Non-pigmented ciliary epithelial cell (primary cell): ENCODE measurements around the gene CC2D1A.

Experiments
- DNase-seq: peaks from one replicate; pipeline ENCODE4 v3.0.0-alpha.2; 2010; ENCODE audit warnings: low read depth

The CC2D1A gene

DNA sequence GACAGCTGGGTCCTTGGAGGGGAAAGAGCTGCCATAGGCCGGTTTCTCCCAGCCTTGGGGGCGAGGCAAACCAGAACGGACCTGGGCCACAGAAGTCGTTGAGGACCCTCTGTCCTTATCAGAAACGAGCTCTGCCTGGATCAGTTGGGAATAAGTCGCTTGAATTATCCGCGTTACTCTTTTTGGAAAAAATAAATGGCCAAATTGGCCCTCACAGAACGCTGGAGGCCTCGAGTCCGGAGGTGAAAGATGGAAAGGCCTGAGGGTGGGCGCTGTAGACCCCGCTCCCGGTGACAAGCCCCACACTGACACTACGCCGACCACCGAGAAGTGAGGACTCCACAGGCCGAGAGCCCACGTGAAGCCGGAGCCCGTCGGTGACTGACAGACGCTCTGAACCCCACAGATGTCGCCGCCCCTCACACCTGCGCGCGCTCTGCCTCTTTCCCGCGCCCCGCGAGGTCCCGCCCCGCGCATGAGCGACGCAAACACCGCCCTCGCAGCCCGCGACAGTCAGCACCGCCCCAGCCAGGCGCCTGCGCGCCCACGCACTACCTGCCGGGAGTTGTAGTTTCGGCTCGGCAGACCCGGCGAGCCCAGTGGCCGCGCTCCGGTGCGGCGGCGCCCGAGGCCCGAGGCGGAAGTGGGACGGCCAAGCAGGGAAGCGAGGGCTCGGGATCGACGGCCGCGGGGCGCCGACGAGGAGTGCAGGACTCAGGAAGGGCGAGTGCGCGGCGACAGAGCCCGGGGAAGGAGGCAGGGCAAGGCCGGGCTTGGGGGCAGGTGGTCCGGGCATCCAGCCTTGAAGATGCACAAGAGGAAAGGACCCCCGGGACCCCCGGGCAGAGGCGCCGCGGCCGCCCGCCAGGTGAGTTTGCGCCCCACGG lies at the start of gene CC2D1A, which contains the start of gene BRME1:
CC2D1A (plus strand) TSS at position 568 of the 887 bp plus-strand sequence; CDS start at position 809, 241 bp downstream.
BRME1 (minus strand) TSS at position 484 of the 887 bp plus-strand sequence. CDS start 1,225 bp downstream, outside the sequence.
- no peak for DNase-seq

DNA sequence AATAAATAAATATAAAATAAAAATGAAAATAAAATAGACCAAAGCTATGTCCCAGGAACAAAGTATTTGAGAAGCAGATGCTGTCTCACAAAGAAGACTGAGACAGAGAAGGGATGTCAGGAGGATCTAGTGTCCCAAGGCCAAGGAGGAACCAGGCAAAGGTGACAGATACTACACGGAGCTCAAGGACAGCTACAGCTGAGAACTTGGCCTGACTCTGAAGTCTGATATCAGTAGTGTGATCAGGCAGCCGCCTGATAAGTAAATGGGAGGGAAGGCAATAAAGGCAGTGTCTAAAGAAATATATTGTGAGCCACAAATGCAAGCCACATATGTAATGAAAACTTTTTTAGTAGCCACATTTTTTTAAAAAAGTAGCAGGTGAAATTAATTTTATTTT lies 49.5 kb upstream of the CC2D1A start:
- no peak for DNase-seq

DNA sequence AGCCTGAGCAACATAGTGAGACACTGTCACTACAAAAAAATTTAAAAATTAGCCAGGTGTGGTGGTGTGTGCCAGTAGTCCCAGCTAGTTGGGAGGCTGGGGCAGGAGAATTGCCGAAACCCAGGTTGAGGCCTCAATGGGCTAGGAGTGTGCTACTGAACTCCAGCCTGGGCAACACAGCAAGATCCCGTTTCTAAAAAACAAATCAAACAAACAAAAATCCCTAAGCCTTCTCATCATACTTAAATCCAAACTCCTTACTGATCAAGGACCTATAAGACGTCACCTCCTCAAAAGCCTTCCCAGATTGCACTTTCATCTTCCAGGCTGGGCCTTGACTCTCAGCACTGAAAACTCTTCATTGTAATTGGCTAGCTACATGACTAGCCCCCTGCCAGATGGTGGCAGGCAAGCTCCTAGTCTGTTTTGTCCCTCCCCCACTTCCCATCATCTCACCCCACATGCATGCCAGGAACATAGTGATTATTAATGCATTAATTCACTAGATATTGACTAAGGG lies 46.6 kb upstream of the CC2D1A start:
- DNase-seq = no peak

DNA sequence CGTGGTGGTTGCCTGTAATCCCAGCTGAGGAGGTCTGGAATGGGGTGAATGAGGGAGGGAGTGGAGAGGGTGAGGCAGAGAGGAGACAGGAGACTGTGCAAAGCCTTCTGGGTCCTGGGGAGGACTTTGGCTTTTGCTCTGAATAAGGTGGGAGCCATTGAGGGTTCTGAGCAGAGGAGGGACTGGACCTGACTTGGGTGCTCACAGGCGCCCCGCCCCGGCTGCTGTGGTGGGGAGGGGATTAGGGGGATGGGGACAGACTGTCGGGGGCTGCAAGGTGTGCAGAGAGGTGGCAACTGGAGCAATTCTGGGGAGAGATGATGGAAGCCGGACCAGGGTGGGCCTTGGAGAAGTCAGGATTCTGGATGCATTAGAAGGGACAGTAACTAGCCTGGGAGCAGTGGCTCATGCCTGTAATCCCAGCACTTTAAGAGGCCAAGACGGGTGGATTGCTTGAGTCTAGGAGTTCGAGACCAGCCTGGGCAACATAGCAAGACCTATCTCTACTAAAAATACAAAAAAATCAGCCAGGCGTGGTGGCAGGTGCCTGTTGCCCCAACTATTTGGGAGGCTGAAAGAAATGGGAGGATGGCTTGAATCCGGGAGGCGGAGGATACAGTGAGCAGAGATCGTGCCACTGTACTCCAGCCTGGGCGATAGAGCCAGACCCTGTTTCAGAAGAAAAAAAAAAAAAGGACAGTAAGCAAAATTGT lies 45.2 kb upstream of the CC2D1A start:
- DNase-seq = no peak

DNA sequence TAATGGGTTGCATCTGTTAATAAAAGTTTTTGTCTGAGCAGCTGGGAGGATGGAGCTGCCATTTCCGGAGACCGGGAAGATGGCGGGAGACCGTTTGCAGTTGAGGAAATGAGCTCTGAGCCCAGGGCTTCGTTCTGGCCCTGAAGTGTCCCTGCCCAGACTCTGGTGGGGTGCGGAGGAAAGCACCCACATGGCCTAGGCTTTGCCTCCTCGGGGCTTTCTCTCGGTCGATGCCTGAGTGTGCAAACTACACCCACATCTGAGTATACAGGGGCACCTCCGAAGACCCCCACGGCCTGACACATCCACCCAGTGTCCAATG lies 44.6 kb upstream of the CC2D1A start:
- DNase-seq = no peak

DNA sequence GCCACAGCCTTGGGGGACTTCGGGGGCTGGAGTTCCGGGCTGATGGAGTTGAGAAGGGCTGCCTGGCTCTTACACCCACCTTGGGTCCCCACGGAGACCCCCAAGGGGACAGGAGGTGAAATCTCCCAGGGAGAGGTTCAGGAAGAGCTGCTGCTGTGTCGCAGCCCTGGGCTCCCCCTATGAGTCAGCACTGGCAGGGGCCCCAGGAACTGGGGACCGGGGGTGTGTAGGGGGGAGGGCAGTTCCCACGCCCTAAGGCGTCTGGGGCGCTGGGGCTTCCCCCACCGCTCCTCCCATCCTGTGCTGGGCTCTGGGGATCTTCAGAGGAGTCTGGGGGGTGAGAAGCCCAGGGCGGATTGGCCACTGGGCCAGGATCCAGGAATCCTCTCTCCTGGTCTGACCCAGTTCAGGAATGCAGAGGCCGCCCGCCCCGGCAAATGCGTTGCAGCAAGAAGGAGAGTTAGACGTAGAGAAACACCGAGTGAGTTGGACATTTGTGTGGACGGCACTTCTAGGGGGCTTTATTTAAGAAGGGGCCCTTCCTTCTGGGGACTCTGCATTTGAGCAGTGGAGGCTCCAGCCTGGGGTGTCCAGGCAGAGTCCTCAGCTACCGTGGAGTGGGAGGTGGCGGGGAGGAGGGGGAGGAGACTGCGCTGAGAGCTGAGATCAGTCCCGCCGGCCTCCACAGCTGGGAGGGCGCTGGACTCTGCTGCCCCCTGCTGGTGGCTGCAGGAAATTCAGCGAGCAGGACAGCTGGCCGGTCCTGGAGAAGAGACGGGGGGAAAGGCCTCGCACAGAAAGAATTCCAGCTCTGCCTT lies 44.1 kb upstream of the CC2D1A start:
- no peak for DNase-seq

DNA sequence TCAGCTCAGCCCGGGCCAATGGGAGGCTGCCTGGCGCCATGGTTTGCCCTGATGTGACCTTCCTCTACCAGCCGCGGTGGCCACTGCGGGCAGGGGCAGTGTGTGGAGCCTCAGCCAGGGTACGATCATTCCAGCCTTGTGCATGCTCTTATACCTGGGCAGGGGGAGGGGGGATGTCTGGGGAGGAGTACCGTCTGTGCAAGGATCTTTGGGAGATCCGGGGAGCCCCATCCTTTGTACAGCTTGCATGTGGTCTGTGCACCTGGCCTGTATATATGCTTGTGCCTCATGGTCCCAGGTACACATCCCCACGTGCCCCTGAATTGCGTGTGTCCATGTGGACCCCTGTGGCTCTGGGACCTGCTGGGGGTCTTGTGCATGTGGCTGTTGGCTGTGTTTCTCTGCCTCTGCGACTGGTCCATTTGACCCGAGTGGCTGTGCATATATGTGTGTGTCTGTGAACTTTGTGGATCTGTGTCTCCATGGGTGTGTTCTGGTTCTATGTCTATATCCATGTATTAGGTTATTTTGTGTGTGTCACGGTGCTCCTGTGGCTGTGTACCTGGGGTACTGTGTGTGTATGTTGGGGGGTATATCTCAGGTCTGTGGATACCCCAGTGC lies 41.8 kb upstream of the CC2D1A start:
- no peak for DNase-seq

DNA sequence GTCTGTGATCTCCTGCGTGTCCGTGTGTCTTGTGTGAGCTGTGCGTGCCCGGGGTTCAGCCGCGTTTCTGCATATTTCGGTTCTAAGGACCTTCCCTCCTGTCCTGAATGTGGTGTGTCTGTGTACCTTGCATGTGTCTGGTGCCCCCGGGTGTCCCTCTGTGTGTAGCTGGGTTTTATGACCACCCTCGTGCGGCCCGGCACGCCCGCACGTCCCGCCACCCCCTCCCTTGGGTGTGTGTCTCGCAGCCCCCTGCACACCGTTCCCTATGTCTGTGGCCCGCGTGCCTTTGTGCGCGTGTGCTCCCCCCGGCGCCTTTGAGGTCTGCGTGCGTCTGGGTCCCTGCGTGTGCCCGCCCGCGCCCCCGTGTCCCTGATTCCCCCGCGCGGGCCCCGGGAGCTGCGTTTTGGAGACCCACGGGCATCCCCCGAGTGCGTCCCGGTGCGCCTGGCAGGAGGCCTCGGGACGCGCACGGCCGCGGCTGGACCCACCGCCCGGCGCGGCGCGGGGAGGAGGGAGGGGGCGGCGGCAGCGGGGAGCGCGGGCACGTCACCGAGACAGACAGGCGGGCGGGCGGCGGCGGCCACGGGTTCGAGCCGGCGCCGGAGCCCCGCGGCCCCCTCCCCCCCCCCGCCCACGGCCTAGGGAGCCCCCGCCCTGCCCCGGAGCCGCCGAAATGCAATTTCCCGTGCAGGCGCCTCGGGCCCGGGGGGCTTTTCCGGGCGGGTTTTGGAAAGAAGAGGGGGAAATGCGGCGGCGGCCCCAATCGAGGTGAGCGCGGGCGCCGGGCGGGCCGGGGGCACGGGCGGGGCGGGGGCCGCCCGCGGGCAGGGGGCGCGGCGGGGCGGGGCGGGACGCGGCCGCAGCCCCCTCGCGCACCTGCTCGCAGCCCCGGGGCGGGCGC lies 41.1 kb upstream of the CC2D1A start:
- no peak for DNase-seq

DNA sequence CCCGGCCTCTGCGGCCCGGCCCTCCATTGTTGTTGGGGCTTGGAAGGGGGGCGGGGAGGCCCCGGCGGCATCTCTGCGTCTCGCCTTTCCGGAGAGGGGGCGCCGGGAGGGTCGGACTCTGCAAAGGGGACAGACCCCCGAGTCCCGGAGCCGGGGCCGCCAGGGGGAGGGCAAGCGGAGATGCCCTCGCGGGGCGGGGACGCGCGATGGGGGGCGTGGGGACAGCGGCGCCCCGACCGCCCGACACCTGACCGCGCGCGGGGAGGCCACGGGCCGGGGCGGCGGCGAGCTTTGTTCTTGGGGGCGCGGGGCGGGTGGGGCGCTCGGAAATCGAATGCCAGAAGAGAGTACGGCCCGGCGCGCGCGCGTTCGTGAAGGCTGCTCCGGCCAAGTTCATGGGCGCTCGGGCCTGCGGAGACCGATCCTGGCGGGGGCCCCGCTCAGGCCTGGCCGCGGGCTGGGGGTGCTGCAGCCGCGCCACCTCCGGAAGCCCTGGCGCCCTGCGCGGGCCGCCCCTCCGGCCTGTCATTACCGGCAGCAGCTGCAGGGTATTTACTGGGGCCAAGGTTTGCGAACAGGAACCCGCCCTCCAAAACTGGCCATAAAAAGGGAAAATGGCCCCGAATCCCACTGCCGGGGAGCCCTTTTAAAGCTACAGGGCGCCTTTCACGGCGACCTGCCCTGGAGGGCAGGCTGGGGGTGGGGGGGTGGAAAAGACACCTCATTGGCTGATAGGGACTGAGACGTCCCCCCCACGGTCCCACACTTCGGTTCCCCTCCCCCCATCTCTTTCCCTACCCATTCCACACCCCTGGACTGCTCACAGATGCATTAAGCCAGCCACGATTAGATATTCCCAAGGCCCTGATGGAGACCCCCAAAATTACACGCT lies 40.2 kb upstream of the CC2D1A start:
- no peak for DNase-seq

DNA sequence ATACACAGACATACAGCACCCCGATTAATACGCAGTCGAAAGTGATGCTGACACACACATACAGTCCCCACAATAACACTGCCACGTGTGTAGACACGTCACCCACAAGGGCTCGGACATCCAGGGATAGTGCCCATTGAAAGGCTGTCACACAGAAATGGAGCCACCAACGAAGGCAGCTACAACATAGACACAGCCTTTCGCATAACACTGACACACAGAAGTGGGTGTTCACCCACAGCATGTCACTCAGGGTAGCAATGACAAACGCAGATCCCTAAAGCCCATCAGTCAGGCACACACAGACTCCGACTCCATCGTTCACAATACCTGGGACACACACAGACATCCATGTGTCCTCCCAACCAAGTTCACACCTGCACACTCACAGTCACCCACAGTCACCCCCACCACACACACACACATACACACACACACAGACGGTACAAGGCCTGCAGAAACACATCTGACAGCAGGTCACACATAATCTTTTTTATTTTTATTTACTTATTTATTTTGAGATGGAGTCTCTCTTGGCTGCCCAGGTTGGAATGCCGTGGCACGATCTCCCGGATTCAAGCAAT lies 39.4 kb upstream of the CC2D1A start:
- DNase-seq = no peak

DNA sequence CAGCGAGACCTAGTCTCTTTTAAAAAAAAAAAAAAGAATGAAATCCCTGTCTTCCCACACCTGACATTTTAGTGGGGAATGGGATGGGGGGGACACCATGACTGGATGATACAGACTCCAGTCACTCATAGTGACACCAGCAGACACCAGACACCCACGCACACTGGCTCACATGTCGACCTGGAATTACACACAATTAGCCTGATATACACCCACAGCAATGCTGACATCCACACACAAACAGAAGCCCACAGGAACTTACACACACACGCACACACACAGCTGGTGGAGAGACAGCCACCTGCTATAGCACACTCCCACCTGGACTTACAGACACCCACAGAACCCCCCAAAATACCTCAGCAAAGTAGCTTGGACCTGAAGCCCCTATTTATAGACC lies 37.3 kb upstream of the CC2D1A start:
- DNase-seq = no peak

DNA sequence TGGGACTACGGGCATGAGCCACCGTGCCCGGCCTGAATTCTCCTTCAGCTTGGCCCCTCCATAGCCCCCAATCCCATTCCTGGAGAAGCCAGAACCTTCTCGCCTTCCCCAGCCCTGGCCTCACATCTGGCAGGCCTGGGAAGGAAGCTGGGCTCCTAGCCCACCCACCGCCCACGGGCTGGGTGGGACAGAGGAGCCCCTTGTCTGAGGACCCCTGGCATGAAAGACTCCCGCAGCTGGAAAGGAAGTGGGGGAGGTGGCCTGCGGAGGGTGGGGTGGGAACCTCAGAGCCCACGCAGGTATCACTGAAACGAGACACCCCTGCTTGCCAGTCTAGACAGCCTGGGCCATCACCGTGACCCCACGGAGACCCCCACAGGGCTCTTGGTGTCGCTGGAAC lies 36.7 kb upstream of the CC2D1A start:
- no peak for DNase-seq

DNA sequence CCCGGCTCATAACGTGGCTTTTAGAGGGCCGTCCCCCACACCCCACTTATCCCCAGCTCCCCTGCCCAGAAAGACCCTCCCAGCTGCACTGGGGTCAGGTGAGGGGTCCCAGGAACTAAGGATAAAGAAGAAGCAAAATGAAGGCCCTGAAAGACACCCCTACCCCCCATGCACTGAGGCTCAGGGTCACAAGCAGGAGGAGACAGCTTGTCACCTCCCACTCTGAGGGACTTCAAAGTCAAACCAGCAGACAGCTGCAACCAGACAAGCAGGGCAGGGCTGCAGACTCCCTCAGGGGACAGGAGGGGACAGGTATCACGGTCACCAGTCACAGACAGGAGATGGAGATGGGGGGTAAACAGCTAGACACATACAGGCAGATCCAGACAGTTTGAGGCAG lies 35.1 kb upstream of the CC2D1A start:
- DNase-seq = no peak

DNA sequence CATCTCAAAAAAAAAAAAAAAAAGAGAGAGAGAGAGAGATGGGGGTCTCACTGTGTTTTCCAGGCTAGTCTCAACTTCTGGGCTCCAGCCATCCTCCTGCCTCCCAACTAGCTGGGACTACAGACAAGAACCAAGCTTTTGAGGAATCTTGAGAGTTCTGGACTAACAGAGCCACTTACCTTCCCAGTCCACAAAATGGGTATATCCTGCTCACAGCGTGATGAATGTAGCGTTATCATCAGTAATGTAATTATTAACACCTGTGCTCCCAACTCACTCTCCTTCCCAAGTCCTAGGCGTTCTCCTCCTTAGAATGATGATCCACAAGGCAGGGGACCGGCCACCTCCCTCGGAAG lies 33.7 kb upstream of the CC2D1A start:
- no peak for DNase-seq

DNA sequence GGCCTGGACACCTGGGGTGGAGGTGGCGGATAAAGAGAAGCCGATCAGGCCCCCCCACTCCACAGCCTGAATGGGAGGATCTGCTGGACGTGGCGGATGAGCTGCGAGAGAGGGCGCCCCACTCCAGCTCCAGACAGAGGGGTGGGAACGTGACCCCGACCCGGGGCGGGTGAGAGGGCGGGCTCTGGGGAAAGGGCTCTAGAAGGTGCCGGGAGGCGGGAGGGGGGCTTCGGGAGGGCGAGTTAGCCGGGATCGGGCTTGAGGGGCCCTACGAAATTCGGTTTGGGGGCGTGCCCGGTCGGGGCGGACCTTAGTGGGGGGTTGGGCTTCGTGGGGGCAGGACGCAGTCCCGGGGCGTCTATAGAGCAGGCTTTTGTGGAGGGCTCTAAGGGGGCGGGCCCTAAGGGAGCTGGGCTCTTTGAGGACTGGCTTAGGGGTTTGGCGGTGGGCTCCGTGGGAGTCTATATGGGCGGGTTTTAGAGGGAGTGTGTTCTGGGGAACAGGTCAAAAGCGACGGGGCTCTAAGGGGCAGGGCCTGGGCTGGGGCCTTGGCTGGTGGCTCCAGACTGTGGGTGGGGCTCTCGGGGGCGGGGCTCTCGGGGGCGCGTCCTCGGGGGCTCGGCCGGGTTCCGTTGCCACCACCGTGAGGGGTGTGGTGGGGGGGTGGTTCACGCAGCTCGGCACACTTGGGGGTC lies 33.2 kb upstream of the CC2D1A start:
- no peak for DNase-seq

DNA sequence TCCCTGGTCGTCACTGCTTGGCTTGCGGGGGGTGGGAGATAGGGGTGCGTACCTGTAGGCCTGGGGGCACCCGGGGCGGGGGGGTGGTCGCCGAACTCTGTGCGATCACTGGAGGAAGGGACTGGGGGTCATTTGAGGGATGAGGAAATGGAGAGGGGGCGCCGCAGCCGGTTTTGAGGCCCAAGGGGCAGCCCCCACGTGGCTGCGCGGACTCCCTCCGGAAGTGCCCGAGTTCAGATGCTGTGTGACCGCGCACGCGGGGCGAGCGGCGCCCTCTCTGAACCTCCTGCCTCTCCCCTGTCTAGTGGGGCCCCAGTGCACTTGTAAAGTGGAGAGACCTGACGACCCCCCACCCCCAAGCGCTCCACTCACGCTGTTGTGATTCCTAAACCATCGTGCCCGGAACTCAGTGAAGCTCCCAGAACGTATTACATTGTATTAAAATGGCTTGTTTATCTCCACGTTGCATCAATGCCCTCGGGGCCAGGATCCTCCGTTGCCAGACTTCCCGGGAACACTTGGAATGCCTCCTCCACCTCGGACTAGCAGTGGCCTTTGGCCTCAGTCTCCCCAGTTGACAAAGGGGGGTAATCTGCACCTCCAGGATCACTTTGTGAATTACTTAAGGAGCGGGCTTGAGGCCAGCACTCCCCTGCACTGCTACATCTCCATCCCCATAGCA lies 32.0 kb upstream of the CC2D1A start:
- no peak for DNase-seq

DNA sequence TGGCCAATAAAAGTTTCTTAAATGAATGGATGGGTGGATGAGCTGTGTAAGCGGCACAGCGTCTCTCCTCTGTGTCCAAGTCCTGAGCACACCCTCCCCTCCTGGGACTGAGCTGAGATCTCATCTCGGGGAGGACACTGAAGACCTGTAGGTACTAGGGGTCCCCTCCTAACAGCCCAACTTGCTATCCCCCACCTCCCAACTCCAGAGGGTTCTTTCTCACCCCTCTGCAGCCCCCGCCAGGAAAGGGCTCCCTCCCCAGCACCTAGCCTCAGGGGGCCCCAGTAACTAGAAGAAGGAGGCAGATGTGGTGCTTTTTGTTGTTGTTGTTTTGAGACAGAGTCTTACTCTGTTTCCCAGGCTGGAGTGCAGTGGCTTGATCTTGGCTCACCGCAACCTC lies 30.2 kb upstream of the CC2D1A start:
- no peak for DNase-seq

DNA sequence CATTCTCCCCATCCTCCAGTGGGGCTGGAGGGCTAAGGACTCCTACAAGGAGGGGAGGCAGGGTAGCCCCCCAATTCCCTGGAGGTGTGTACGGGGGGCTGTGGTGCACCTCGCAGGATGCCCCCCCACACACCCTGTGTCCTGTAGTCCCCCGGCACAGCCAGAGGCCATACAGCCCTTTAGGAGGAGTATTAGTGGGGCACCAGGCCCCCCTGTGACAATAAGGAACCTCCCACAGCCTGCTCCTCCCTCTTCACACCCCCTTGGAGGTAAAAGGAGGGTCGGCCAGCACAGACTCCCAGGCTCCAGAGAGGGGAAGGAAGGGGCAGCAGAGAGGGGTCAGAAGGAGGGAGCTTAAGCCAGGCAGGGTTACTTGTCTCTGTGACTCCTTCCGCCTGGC lies 29.2 kb upstream of the CC2D1A start, which contains the start of gene NANOS3:
NANOS3 (plus strand) TSS at position 301 of the 400 bp plus-strand sequence. CDS start 115 bp downstream, outside the sequence.
- DNase-seq = no peak
